Activated B cell treated with CpG ODN at 0.5 μM for 24 hours (primary cell): Measurements from ENCODE around the gene RHOBTB3. TPM values are rescaled to one million over a fixed set of nuclear protein-coding genes. Genes with fewer than 3 reads are reported as not detected.

Experiments
- ATAC-seq: fragments of 200-7000 bp; cut with Tn5 transposase; one replicate; pipeline ENCODE4 v1.10.0; 2021; ENCODE audit warnings: low read depth, mild to moderate bottlenecking, moderate library complexity
- CTCF ChIA-PET: fragments of 350-600 bp; sonication (Branson Sonifier 250); formaldehyde crosslinking; loops from one replicate; lab custom pipeline; 2021; ENCODE audit warnings: antibody characterized with exemption; lab: Charles Lee
- POLR2A ChIA-PET: fragments of 350-600 bp; sonication (Branson Sonifier 250); formaldehyde crosslinking; loops from one replicate; lab custom pipeline; 2021; ENCODE audit warnings: antibody characterized with exemption; lab: Charles Lee
- DNase-seq: peaks from one replicate; pipeline ENCODE4 v3.0.0; 2022
- H3K27ac Mint-ChIP-seq: one replicate; pipeline ENCODE4 v1.8.0; 2020; ENCODE audit warnings: mixed read lengths
- H3K27me3 Mint-ChIP-seq: one replicate; pipeline ENCODE4 v1.8.0; 2021; ENCODE audit warnings: mixed read lengths
- H3K36me3 Mint-ChIP-seq: one replicate; pipeline ENCODE4 v1.8.0; 2021; ENCODE audit warnings: low read depth, mixed read lengths
- H3K4me1 Mint-ChIP-seq: one replicate; pipeline ENCODE4 v1.8.0; 2021; ENCODE audit warnings: mixed read lengths
- H3K4me3 Mint-ChIP-seq: one replicate; pipeline ENCODE4 v1.8.0; 2020; ENCODE audit warnings: mild to moderate bottlenecking, mixed read lengths
- H3K9me3 Mint-ChIP-seq: one replicate; pipeline ENCODE4 v1.8.0; 2020; ENCODE audit warnings: mixed read lengths
- CTCF ChIP-seq: fragments of 200-600 bp; IDR thresholded peaks from one replicate; pipeline ENCODE4 v1.8.0; 2022; ENCODE audit warnings: antibody characterized with exemption, mild to moderate bottlenecking
- intact Hi-C: fragments of 100-400 bp; cut with micrococcal nuclease; formaldehyde crosslinking; loops from one replicate; pipeline ENCODE4 v1.15.1; 2024
- total RNA-seq: library from RNA; stranded (reverse); gene quantifications from 2 replicates; pipeline ENCODE4 v1.2.3, GENCODE V29; 2022

The RHOBTB3 gene
- total RNA-seq, 1 donor from 2014 or later: 3.3 TPM

- Mint-ChIP-seq H3K4me1 (peaks cover 16% of the 10 kb centered on the region), H3K4me3 (no peak overlapping the region), H3K9me3 (no peaks in the 10 kb centered on the region), H3K27me3 (no peaks in the 10 kb centered on the region), H3K36me3 (no peaks in the 10 kb centered on the region), H3K27ac (no peak overlapping the region)
- DNase-seq (no peak), ATAC-seq (no peak)
- ChIA-PET POLR2A (no interaction called here), CTCF (no interaction called here)
- intact Hi-C loops: no loop called here
- TF ChIP-seq CTCF: no peak
These were observed 7.3 kb upstream of the RHOBTB3 start for GRCh38 chr5:95723632-95724369.

GRCh38 chr5:95725071-95725820, 5.9 kb upstream of the RHOBTB3 start:
- Mint-ChIP-seq H3K9me3 (no peaks in the 10 kb centered on the region), H3K4me1 (peaks cover 19% of the 10 kb centered on the region), H3K36me3 (no peaks in the 10 kb centered on the region), H3K27ac (no peak overlapping the region), H3K27me3 (peaks cover 5% of the 10 kb centered on the region), H3K4me3 (no peak overlapping the region)
- no peak for TF ChIP-seq CTCF
- ChIA-PET CTCF (interaction anchor here (1.2 kb wide), 1 partner anchor 56 kb away, joined by 3 read pairs; no protein-coding TSS in a partner anchor), POLR2A (interaction anchor here (0.7 kb wide), 1 partner anchor 97 kb away, joined by 4 read pairs; the partner anchor contains the start of gene GLRX)
- ATAC-seq (no peak), DNase-seq (no peak)
- intact Hi-C loops: no loop called here

- Mint-ChIP-seq H3K27ac (no peak overlapping the region), H3K36me3 (no peaks in the 10 kb centered on the region)
These were observed 5.0 kb upstream of the RHOBTB3 start for GRCh38 chr5:95725937-95726810.

More at GRCh38 chr5:95725937-95726810, 5.0 kb upstream of the RHOBTB3 start:
- CTCF ChIA-PET: interaction anchor here (1.2 kb wide), 1 partner anchor 55 kb away, joined by 3 read pairs; no protein-coding TSS in a partner anchor
- ATAC-seq (no peak), DNase-seq (no peak)
- intact Hi-C loops: no loop called here
- POLR2A ChIA-PET: interaction anchor here (0.7 kb wide), 1 partner anchor 96 kb away, joined by 4 read pairs; the partner anchor contains the start of gene GLRX
- Mint-ChIP-seq H3K4me1 (peaks cover 26% of the 10 kb centered on the region), H3K4me3 (no peak overlapping the region), H3K9me3 (no peaks in the 10 kb centered on the region), H3K27me3 (peaks cover 9% of the 10 kb centered on the region)
- TF ChIP-seq CTCF: no peak
